Testis (tissue), 3 donors: Measurements from ENCODE around the gene NGB. TPM values are rescaled to one million over a fixed set of nuclear protein-coding genes. Genes with fewer than 3 reads are reported as not detected.

ENCODE experiments used
- DNase-seq: peaks from one replicate; pipeline ENCODE4 v3.0.0-alpha.2; 2019
- H3K27ac ChIP-seq, 2 donors: fragments of 200-600 bp; sonication (generic); one replicate each; pipeline ENCODE4 v1.5.1; 2019
- H3K27me3 ChIP-seq: fragments of 200-600 bp; sonication (generic); one replicate; pipeline ENCODE4 v1.5.1; 2019
- H3K36me3 ChIP-seq: fragments of 200-600 bp; sonication (generic); one replicate; pipeline ENCODE4 v1.5.1; 2017; ENCODE audit warnings: low read depth; ENCODE audit errors: missing control alignments
- H3K4me1 ChIP-seq: fragments of 200-600 bp; sonication (generic); one replicate; pipeline ENCODE4 v1.5.1; 2019
- H3K4me3 ChIP-seq, 2 donors: fragments of 200-600 bp; sonication (generic); one replicate each; pipeline ENCODE4 v1.5.1; 2017 to 2019
- H3K9me3 ChIP-seq: fragments of 200-600 bp; sonication (generic); one replicate; pipeline ENCODE4 v1.5.1; 2017
- POLR2A ChIP-seq: fragments of 450-650 bp; IDR thresholded peaks from one replicate; pipeline ENCODE4 v1.6.1; 2017; ENCODE audit warnings: antibody characterized with exemption, mild to moderate bottlenecking, moderate library complexity
- WGBS, 2 donors: methylation state at CpG; one replicate each; pipeline ENCODE4 v1.1.5; 2018; 5-methylcytosine and 5-hydroxymethylcytosine counted together
- intact Hi-C: fragments of 100-400 bp; cut with DNase I; formaldehyde crosslinking; loops from one replicate; pipeline ENCODE4 v1.15.1; 2023; ENCODE audit warnings: low total_unique reads
- polyA plus RNA-seq: library from polyadenylated mRNA; stranded (reverse); fragments of 350-450 nt; fragmentation: Illumina TruSeq; extraction: RNeasy Lipid Tissue Mini Kit (QIAGEN cat#74804); gene quantifications from one replicate; pipeline ENCODE4 v1.2.3, GENCODE V29; 2014; ENCODE audit warnings: low read depth, low replicate concordance; ENCODE audit not compliant: insufficient read depth
- total RNA-seq, 2 donors: library from RNA; depleted of rRNA; stranded (reverse); fragments of >200 nt; gene quantifications; one replicate each; pipeline ENCODE4 v1.2.3, GENCODE V29; 2016
- TF ChIP-seq, protein P1 (sequence below), 3 experiments: fragments of 450-650 bp in 2 of 3; fragments of 200-600 bp in 1 of 3; sonication (generic) in 1 of 3; IDR thresholded peaks; one replicate each; pipeline ENCODE4 v1.5.1; 2016 to 2019; ENCODE audit warnings: antibody characterized with exemption in 3 of 3, mild to moderate bottlenecking in 2 of 3, moderate library complexity in 1 of 3

Gene NGB
- total and polyA plus RNA-seq, 3 donors from 2014 or later, result 0.76 to 1.3 (median 1.1) TPM

DNA sequence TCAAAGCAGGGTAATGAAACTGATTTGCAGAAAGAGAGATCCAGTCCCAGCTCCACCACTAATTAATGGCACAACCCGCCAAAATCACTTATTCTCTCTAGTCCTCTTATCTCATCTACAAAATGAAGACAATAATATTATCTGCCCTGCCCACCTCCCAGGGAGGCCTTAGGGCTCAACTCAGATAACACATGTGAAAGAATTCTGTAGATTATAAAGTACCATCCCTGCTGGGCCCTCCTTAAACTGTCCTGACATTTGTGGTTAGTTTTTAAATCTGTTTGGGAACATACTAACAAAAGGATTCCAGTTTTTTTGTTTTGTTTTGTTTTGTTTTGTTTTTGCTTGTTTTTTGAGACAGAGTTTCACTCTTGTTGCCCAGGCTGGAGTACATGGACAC lies 42.4 kb upstream of the NGB start:
- TF ChIP-seq, protein P1, sequence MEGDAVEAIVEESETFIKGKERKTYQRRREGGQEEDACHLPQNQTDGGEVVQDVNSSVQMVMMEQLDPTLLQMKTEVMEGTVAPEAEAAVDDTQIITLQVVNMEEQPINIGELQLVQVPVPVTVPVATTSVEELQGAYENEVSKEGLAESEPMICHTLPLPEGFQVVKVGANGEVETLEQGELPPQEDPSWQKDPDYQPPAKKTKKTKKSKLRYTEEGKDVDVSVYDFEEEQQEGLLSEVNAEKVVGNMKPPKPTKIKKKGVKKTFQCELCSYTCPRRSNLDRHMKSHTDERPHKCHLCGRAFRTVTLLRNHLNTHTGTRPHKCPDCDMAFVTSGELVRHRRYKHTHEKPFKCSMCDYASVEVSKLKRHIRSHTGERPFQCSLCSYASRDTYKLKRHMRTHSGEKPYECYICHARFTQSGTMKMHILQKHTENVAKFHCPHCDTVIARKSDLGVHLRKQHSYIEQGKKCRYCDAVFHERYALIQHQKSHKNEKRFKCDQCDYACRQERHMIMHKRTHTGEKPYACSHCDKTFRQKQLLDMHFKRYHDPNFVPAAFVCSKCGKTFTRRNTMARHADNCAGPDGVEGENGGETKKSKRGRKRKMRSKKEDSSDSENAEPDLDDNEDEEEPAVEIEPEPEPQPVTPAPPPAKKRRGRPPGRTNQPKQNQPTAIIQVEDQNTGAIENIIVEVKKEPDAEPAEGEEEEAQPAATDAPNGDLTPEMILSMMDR (IDR thresholded peaks at IDR 0.05), result no peak
- no peak for TF ChIP-seq POLR2A
- WGBS, 2 donors, result 55 to 59% methylated on average over 1 of the region's 1 CpG
- Histone ChIP-seq H3K4me1 (peaks cover 47% of the 10 kb centered on the region), H3K4me3 (no peak overlapping the region), H3K27ac (peak overlapping the region; percentile 41 to 81), H3K27me3 (no peaks in the 10 kb centered on the region), H3K9me3 (no peaks in the 10 kb centered on the region), H3K36me3 (no peaks in the 10 kb centered on the region)
- intact Hi-C loops, result no loop called here
- no peak for DNase-seq

DNA sequence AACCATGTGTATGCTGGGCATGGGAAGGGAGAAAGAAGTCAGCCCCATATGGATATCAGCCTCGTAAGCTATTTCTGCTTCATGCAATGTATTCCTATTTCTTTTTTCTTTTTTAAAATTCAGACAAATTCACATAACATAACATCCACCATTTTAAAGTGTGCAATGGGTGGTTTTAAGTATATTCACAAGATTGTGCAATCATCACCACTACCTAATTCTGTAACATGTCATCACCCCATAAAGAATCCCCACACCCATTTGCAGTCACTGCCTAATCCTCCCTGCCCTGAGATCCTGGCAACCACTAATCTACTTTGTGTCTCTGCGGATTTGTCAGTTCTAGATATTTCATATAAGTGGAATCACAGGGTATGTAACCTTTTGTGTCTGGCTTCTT lies 40.2 kb upstream of the NGB start:
- H3K4me3 ChIP-seq, result no peak overlapping the region
- H3K27me3 ChIP-seq, result no peaks in the 10 kb centered on the region
- DNase-seq, result no peak
- TF ChIP-seq, protein P1 (IDR thresholded peaks at IDR 0.05), result no peak
- no peak for TF ChIP-seq POLR2A
- peak overlapping the region in 1 of 2 donors; percentile 81 for H3K27ac ChIP-seq
- WGBS, 2 donors, result 93 to 96% methylated on average over 2 of the region's 2 CpGs
- intact Hi-C loops, result no loop called here
- no peaks in the 10 kb centered on the region for H3K36me3 ChIP-seq
- H3K4me1 ChIP-seq, result peaks cover 54% of the 10 kb centered on the region
- no peaks in the 10 kb centered on the region for H3K9me3 ChIP-seq

DNA sequence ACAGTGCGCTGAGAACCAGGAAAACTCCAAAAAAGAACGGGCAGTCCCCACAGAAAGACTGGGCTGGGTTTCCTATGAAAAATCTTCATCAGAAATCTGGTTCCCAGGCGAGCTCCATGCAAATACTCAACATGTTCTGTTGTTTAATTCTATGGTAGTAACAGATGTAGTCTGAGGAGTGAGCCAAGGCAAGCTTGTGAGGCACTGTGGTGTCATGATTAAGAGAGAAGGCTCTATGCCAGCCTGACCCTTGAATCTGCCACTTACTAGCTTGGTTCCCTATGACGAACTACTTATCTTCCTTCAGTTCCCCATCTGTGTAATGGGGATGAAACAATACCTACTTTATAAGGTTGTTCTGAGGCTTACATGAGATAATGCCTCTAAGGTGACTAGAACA lies 39.0 kb upstream of the NGB start:
- Histone ChIP-seq H3K36me3 (no peaks in the 10 kb centered on the region), H3K9me3 (no peaks in the 10 kb centered on the region), H3K27ac (no peak overlapping the region), H3K4me3 (no peak overlapping the region), H3K27me3 (no peaks in the 10 kb centered on the region), H3K4me1 (peaks cover 53% of the 10 kb centered on the region)
- WGBS, 2 donors, result 73 to 80% methylated on average over 4 of the region's 4 CpGs
- TF ChIP-seq POLR2A, result no peak
- TF ChIP-seq, protein P1 (IDR thresholded peaks at IDR 0.05), result no peak
- no peak for DNase-seq
- intact Hi-C loops, result no loop called here

DNA sequence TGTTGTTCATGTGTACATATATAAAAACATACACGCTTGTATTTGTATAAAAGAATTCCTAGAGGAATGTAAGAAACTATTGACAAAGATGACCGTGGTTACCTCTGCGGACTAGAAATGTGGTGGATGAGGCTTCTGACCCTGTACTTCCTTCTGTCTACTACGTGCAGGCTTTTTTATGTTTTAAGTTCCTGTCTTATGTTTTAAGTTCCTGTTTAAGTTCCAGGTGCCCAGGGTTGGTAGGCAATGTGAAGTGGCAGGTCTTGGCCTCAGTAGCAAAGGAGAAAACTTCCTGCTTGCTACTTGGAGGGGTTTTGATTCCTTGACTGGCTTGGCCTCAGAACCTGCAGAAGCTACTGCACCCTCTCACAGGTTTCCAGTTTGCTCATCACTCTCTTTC lies 38.1 kb upstream of the NGB start:
- peaks cover 44% of the 10 kb centered on the region for H3K4me1 ChIP-seq
- intact Hi-C loops, result no loop called here
- TF ChIP-seq, protein P1 (IDR thresholded peaks at IDR 0.05), result no peak
- no peak for TF ChIP-seq POLR2A
- no peaks in the 10 kb centered on the region for H3K9me3 ChIP-seq
- 83 to 86% methylated on average over 4 of the region's 4 CpGs for WGBS, 2 donors
- H3K27ac ChIP-seq, result no peak overlapping the region
- no peaks in the 10 kb centered on the region for H3K36me3 ChIP-seq
- no peak for DNase-seq
- no peak overlapping the region for H3K4me3 ChIP-seq
- H3K27me3 ChIP-seq, result no peaks in the 10 kb centered on the region

DNA sequence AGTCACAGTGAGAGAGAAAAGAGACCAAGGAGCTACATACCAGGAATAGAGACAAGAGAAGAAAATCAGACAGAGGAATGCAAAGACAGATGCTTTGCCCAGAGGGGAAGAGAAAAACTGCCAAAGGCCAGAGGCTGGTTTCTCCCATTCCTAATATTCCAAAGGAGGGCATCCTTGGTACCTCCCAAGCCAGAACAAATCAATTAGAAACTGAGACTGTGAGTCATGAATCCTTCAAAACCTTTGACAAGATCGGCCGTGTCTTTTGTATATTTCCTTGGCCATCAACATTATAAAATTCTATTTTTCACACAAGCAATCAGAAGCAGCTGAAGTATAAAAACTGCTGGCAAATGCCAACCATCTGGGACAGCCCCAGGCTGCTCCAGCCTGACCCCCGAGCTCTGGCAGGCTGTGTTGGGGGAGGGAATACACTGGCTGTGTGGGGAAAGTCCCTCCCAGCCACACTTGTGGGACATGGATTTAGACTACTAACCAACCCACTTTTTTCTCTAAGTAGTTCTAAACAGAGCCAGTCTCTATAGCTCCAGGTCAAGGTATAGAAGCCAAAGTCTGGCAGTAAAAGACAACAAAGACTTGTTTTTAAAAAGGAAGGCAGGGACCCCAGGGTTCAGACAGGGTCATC lies 36.0 kb upstream of the NGB start:
- DNase-seq, result peak; percentile 54
- Histone ChIP-seq H3K27me3 (no peaks in the 10 kb centered on the region), H3K36me3 (no peaks in the 10 kb centered on the region), H3K4me1 (peaks cover 28% of the 10 kb centered on the region), H3K9me3 (no peaks in the 10 kb centered on the region), H3K4me3 (no peak overlapping the region), H3K27ac (peak overlapping the region; percentile 77 to 80)
- WGBS, 2 donors, result 39 to 53% methylated on average over 3 of the region's 3 CpGs
- TF ChIP-seq, protein P1 (IDR thresholded peaks at IDR 0.05), result no peak
- TF ChIP-seq POLR2A, result no peak
- intact Hi-C loops, result no loop called here
